Neuronal stem cell (in vitro differentiated cells): Measurements from ENCODE around the gene USP2.
A peak's percentile ranks its signal among the peaks of the same experiment; 100 is the strongest.

ENCODE experiments used
- DNase-seq: peaks from one replicate; pipeline ENCODE4 v3.0.0-alpha.2; 2013; ENCODE audit warnings: low spot score
- H2AFZ ChIP-seq: one replicate; pipeline ENCODE4 v1.6.1; 2013; ENCODE audit warnings: mild to moderate bottlenecking, low read length, inconsistent platforms
- H2AK5ac ChIP-seq: 2 replicates; pipeline ENCODE4 v1.6.1; 2013; ENCODE audit warnings: low read depth, mild to moderate bottlenecking, inconsistent platforms, low read length, moderate library complexity, mixed read lengths
- H2BK120ac ChIP-seq: 2 replicates; pipeline ENCODE4 v1.6.1; 2013; ENCODE audit warnings: low read depth, mild to moderate bottlenecking, inconsistent platforms, low read length, moderate library complexity, mixed read lengths
- H2BK12ac ChIP-seq: one replicate; pipeline ENCODE4 v1.6.1; 2013; ENCODE audit warnings: low read length, inconsistent platforms
- H2BK15ac ChIP-seq: 2 replicates; pipeline ENCODE4 v1.6.1; 2013; ENCODE audit warnings: mild to moderate bottlenecking, low read length, inconsistent platforms, mixed read lengths
- H2BK5ac ChIP-seq: one replicate; pipeline ENCODE4 v1.6.1; 2013; ENCODE audit warnings: inconsistent platforms, mild to moderate bottlenecking, low read length, moderate library complexity
- H3K14ac ChIP-seq: one replicate; pipeline ENCODE4 v1.6.1; 2013; ENCODE audit warnings: low read length, inconsistent platforms
- H3K18ac ChIP-seq: 2 replicates; pipeline ENCODE4 v1.6.1; 2013; ENCODE audit warnings: low read length, inconsistent platforms
- H3K23ac ChIP-seq: 2 replicates; pipeline ENCODE4 v1.6.1; 2013; ENCODE audit warnings: low read depth, mild to moderate bottlenecking, mixed read lengths, low read length, inconsistent platforms; ENCODE audit not compliant: poor library complexity
- H3K27ac ChIP-seq: replicated peaks from 3 replicates; pipeline ENCODE4 v1.5.1; 2013; ENCODE audit warnings: low read length, inconsistent platforms
- H3K27me3 ChIP-seq, 3 experiments: 2 replicates each; pipeline ENCODE4 v1.6.1; 2013; ENCODE audit warnings: low read length in 3 of 3, mild to moderate bottlenecking in 2 of 3, inconsistent platforms in 1 of 3, low read depth in 1 of 3, mixed read lengths in 1 of 3, moderate library complexity in 1 of 3; ENCODE audit not compliant: control insufficient read depth in 3 of 3, insufficient read depth in 3 of 3
- H3K36me3 ChIP-seq, 2 donors: replicated peaks in 1 of 2; 2 replicates each; pipeline ENCODE4 v1.6.1; 2013; ENCODE audit warnings: low read length in 2 of 2; ENCODE audit not compliant: control insufficient read depth in 2 of 2, insufficient read depth in 2 of 2
- H3K4ac ChIP-seq: 2 replicates; pipeline ENCODE4 v1.6.1; 2013; ENCODE audit warnings: inconsistent platforms, mild to moderate bottlenecking, low read length, moderate library complexity
- H3K4me1 ChIP-seq, 2 donors: 1 replicate in 1 of 2; 2 replicates in 1 of 2; pipeline ENCODE4 v1.6.1; 2013; ENCODE audit warnings: low read length in 2 of 2, low read depth in 1 of 2; ENCODE audit not compliant: control insufficient read depth in 2 of 2, insufficient read depth in 1 of 2
- H3K4me2 ChIP-seq: one replicate; pipeline ENCODE4 v1.6.1; 2013; ENCODE audit warnings: mild to moderate bottlenecking, low read length, inconsistent platforms; ENCODE audit not compliant: insufficient read depth, poor library complexity, severe bottlenecking
- H3K4me3 ChIP-seq, 2 donors: 2 replicates each; pipeline ENCODE4 v1.5.1; 2013; ENCODE audit warnings: low read length in 2 of 2, mild to moderate bottlenecking in 2 of 2, inconsistent platforms in 1 of 2, moderate library complexity in 1 of 2
- H3K79me1 ChIP-seq: one replicate; pipeline ENCODE4 v1.6.1; 2013; ENCODE audit warnings: low read depth, mild to moderate bottlenecking, inconsistent platforms, low read length, moderate library complexity
- H3K9ac ChIP-seq: one replicate; pipeline ENCODE4 v1.6.1; 2013; ENCODE audit warnings: mild to moderate bottlenecking, low read depth, low read length, inconsistent platforms; ENCODE audit not compliant: poor library complexity
- H3K9me3 ChIP-seq, 2 donors: replicated peaks in 1 of 2; 2 replicates each; pipeline versions ENCODE3 to v1.6.1; 2013; ENCODE audit warnings: low read length in 2 of 2, mild to moderate bottlenecking in 2 of 2, inconsistent platforms in 1 of 2, low read depth in 1 of 2, mixed read lengths in 1 of 2, moderate library complexity in 1 of 2; ENCODE audit not compliant: control insufficient read depth in 2 of 2, insufficient read depth in 1 of 2
- H4K8ac ChIP-seq: one replicate; pipeline ENCODE4 v1.6.1; 2013; ENCODE audit warnings: low read depth, mild to moderate bottlenecking, inconsistent platforms, low read length, moderate library complexity
- H4K91ac ChIP-seq: one replicate; pipeline ENCODE4 v1.6.1; 2013; ENCODE audit warnings: low read length, low read depth, mild to moderate bottlenecking, inconsistent platforms; ENCODE audit not compliant: poor library complexity
- WGBS, 2 donors: extraction: QIAGEN DNeasy Blood & Tissue Kit; methylation state at CpG; one replicate each; pipeline ENCODE4 v1.1.7; 2013; ENCODE audit warnings: missing lambda C conversion rate in 2 of 2, mixed read lengths in 1 of 2; ENCODE audit not compliant: insufficient read length in 2 of 2, insufficient replicate concordance in 1 of 2; ENCODE audit errors: extremely low coverage in 2 of 2; 5-methylcytosine and 5-hydroxymethylcytosine counted together

USP2 gene

DNA sequence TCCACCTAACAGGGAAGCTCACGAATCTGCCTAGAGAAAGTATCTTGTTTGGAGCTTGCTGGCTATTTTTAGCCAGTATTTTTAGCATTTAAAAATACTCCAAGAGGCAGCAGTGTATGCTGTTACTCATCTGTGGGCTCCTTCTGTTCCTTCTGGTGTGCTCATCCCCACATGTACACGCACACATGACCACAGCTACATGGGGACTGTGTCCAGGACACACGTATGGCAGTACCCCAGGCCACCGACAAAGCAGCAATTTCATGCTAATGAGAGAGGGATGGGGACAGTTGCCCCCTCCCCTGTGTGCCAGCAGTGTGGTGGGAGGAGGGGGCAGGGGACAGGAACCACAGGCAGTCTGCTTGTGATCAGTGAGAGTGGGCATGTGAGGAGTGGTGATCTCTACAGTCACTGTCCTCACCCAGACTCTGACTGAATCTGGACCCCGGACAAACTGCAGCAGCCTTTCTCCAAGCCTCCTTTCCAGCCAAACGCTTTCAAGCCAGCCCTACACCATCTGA is 16.4 kb downstream of the USP2 start:
- Histone ChIP-seq H3K4me2 (no peak overlapping the region), H4K91ac (no peak overlapping the region), H3K27me3 (peaks cover 2 to 78% (median 24%) of the 10 kb centered on the region in 3 experiments), H2AK5ac (no peak overlapping the region), H3K79me1 (no peaks in the 10 kb centered on the region), H3K9me3 (peaks cover 3 to 4% of the 10 kb centered on the region in 2 donors), H4K8ac (no peak overlapping the region), H3K23ac (no peak overlapping the region), H3K9ac (no peak overlapping the region), H2BK5ac (no peak overlapping the region), H3K4ac (no peak overlapping the region), H2BK12ac (no peak overlapping the region), H3K36me3 (no peaks in the 10 kb centered on the region), H2BK120ac (no peak overlapping the region), H2BK15ac (no peak overlapping the region), H3K18ac (peak overlapping the region; percentile 27), H3K14ac (no peak overlapping the region), H3K27ac (no peak overlapping the region), H2AFZ (no peak overlapping the region), H3K4me3 (peak overlapping the region in 1 of 2 donors; percentile 58), H3K4me1 (peaks cover 15 to 23% of the 10 kb centered on the region in 2 donors)
- DNase-seq, result no peak
- no CpG with 5 or more reads among the region's 6 CpGs for WGBS, 2 donors

DNA sequence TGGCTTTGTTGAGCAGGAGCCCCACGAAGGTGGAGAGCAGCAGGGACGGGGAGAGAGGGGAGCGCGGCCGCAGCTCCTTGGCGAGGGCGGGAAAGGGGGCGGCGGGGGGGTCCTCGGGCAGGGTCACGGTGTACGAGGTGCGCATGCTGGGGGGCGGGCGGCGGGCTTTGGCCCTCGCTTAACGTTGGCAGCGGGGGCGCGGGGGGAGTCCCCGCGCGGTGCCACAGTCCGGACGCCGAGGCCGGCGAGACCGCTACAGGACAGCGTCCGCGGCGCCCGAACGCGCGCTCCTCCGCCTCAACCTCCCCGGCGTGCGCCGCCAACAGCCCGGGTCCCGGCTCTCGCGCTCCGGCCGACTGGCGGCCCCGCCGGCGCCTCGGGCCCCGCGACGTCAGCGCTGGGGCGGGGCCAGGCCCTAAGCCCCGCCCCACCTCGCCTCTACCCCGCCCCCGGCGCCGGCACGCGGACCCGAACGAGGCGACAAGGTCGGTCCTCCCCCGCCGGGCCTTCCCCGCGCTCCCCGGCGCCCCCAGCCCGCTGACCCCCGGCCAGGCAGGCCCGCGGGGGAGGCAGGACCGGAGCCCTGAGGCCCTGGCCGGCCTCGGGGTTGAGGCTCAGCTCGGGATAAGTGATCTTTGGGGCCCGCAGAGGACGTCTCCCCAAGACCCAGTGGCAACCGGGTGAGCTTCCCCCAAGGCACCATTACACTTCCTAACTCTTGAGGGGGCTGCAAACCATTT is 17.5 kb downstream of the USP2 start:
- DNase-seq, result peak; percentile 63
- H4K8ac ChIP-seq, result no peak overlapping the region

DNA sequence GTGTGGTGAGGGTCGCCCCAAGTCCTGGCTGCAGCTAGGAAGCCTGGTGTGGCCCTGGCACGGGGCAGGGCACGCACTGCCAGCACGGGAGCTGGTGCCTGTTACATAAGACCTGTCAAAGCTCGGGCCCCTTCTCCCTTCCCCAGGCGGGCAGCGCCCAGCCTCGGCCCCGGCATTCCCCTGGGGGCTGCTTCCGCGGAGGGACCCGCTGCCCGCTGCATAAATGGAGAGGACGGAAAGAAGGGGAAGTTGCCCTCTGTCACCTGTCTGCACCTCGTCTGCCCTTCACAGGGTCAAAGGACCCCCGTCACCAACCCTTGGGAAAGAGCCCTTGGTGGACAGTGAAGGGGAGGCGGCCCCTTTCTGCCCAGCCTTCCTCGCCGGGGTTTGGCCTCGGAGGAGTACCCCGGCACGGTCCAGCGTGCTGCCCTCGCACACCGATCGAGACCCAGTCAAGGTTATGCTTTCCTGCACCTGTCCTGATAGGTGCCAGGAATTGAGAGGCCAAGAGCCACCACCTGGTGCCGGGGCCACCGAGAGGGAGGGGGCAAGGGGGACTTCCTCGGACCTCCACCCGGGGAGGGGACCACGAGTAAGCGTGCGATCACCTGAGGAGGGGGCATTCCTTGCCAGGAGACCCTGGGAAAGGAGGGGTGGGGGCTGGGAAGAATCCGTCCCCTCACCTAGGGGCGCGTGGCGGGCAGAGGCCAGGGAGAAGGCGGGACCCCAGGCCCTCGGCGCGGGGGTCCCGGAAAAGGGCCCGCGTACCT is 18.2 kb downstream of the USP2 start:
- H2BK15ac ChIP-seq, result peak overlapping the region; percentile 50

More for the DNA sequence above, 17.5 kb downstream of the USP2 start:
- Histone ChIP-seq H3K9me3 (peaks cover 3 to 4% of the 10 kb centered on the region in 2 donors), H2BK120ac (no peak overlapping the region), H3K4me2 (peak overlapping the region; percentile 79), H2BK15ac (no peak overlapping the region), H3K9ac (no peak overlapping the region), H3K23ac (peak overlapping the region; percentile 70), H3K27me3 (peaks cover 2 to 70% (median 24%) of the 10 kb centered on the region in 3 experiments), H2BK5ac (no peak overlapping the region), H2AFZ (peak overlapping the region; percentile 84), H2BK12ac (no peak overlapping the region), H3K4ac (no peak overlapping the region), H3K14ac (no peak overlapping the region), H3K79me1 (no peaks in the 10 kb centered on the region), H4K91ac (no peak overlapping the region), H3K18ac (peak overlapping the region; percentile 89), H3K4me3 (peak overlapping the region; percentile 32 to 78), H3K27ac (no peak overlapping the region), H3K36me3 (no peaks in the 10 kb centered on the region), H3K4me1 (peaks cover 15 to 23% of the 10 kb centered on the region in 2 donors), H2AK5ac (peak overlapping the region; percentile 91)
- no CpG with 5 or more reads among the region's 88 CpGs for WGBS, 2 donors

DNA sequence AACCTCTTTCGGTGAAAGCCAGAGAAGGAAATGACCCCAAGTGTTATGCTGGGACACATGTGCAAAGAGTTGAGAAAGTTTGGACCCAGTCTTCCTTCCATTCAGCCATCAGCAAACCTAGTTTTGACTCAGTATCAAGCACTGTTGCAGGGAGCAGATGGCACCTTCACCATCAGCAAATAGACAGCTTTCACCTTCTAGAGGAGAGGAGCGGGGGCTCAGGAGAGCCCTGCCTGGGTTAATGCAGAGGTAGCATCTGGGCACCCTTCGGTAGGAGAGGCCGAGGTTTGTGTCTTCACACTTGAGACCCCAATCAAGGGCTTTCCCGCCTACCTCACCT is 18.8 kb downstream of the USP2 start:
- Histone ChIP-seq H3K14ac (no peak overlapping the region), H3K4me1 (peaks cover 11 to 19% of the 10 kb centered on the region in 2 donors), H3K23ac (no peak overlapping the region), H4K91ac (no peak overlapping the region), H3K27me3 (peaks cover 2 to 57% (median 24%) of the 10 kb centered on the region in 3 experiments), H2BK15ac (no peak overlapping the region), H2BK120ac (no peak overlapping the region), H3K27ac (no peak overlapping the region), H3K4me2 (no peak overlapping the region), H3K36me3 (peaks cover 0 to 2% of the 10 kb centered on the region in 2 donors), H2AFZ (no peak overlapping the region), H3K18ac (peak overlapping the region; percentile 67), H3K4me3 (no peak overlapping the region), H4K8ac (no peak overlapping the region), H3K79me1 (no peaks in the 10 kb centered on the region), H3K9me3 (peaks cover 3 to 4% of the 10 kb centered on the region in 2 donors), H2BK12ac (peak overlapping the region; percentile 51), H3K4ac (no peak overlapping the region), H2BK5ac (no peak overlapping the region), H2AK5ac (peak overlapping the region; percentile 91), H3K9ac (no peak overlapping the region)
- WGBS, 2 donors, result no CpG with 5 or more reads among the region's 5 CpGs
- no peak for DNase-seq

More for the DNA sequence above, 18.2 kb downstream of the USP2 start:
- no peak overlapping the region for H4K91ac ChIP-seq
- H3K79me1 ChIP-seq, result no peaks in the 10 kb centered on the region
- peaks cover 3 to 4% of the 10 kb centered on the region in 2 donors for H3K9me3 ChIP-seq
- no peak overlapping the region for H2BK5ac ChIP-seq
- DNase-seq, result no peak
- no peaks in the 10 kb centered on the region for H3K36me3 ChIP-seq
- peak overlapping the region; percentile 84 for H2AFZ ChIP-seq
- peak overlapping the region; percentile 67 for H3K18ac ChIP-seq
- H2BK12ac ChIP-seq, result peak overlapping the region; percentile 51
- H3K4me3 ChIP-seq, result peak overlapping the region; percentile 10 to 78
- H2AK5ac ChIP-seq, result peak overlapping the region; percentile 91
- H3K14ac ChIP-seq, result no peak overlapping the region
- H3K27ac ChIP-seq, result no peak overlapping the region
- peak overlapping the region; percentile 38 for H3K23ac ChIP-seq
- H3K4me2 ChIP-seq, result peak overlapping the region; percentile 79
- no peak overlapping the region for H3K4ac ChIP-seq
- peaks cover 15 to 21% of the 10 kb centered on the region in 2 donors for H3K4me1 ChIP-seq
- peak overlapping the region; percentile 52 for H3K9ac ChIP-seq
- H3K27me3 ChIP-seq, result peaks cover 2 to 63% (median 24%) of the 10 kb centered on the region in 3 experiments
- H2BK120ac ChIP-seq, result no peak overlapping the region
- no CpG with 5 or more reads among the region's 44 CpGs for WGBS, 2 donors
- no peak overlapping the region for H4K8ac ChIP-seq
